Stimulated activated CD8-positive, alpha-beta memory T cell treated with anti-CD3 and anti-CD28 coated beads, Interleukin-12 subunit alpha, Interleukin-12 subunit beta, amount 100 ng/mL, for 24 hours (primary cell): ENCODE data around the gene KLHL7.

ENCODE experiments used
- DNase-seq: peaks from one replicate; pipeline ENCODE4 v3.0.0-alpha.2; 2020; ENCODE audit errors: extremely low read depth

KLHL7 gene, protein sequence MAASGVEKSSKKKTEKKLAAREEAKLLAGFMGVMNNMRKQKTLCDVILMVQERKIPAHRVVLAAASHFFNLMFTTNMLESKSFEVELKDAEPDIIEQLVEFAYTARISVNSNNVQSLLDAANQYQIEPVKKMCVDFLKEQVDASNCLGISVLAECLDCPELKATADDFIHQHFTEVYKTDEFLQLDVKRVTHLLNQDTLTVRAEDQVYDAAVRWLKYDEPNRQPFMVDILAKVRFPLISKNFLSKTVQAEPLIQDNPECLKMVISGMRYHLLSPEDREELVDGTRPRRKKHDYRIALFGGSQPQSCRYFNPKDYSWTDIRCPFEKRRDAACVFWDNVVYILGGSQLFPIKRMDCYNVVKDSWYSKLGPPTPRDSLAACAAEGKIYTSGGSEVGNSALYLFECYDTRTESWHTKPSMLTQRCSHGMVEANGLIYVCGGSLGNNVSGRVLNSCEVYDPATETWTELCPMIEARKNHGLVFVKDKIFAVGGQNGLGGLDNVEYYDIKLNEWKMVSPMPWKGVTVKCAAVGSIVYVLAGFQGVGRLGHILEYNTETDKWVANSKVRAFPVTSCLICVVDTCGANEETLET

DNA sequence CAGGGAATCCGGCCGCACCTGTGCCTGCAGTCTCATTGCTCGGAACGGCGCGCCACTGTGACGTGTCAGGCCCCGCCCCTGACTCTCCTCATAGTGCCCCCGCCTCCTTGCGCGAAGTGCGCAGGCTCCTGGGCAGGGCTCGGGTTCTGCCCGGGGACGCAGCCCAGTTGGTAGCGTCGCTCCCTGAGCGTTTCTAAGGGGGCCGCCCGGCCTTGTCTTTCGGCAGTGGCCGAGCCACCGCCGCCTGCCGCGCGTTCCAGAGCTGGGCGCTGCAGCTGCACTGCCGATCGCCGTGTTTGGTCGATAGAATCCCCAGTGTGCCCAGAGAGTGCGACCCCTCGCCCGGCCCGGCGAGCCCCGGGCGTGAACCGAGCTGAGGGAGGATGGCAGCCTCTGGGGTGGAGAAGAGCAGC is at the start of gene KLHL7:
TSS of gene KLHL7 (plus strand) at position 142 of the 413 bp plus-strand sequence. CDS start at position 384, 242 bp downstream.
- DNase-seq: peak; percentile 92

DNA sequence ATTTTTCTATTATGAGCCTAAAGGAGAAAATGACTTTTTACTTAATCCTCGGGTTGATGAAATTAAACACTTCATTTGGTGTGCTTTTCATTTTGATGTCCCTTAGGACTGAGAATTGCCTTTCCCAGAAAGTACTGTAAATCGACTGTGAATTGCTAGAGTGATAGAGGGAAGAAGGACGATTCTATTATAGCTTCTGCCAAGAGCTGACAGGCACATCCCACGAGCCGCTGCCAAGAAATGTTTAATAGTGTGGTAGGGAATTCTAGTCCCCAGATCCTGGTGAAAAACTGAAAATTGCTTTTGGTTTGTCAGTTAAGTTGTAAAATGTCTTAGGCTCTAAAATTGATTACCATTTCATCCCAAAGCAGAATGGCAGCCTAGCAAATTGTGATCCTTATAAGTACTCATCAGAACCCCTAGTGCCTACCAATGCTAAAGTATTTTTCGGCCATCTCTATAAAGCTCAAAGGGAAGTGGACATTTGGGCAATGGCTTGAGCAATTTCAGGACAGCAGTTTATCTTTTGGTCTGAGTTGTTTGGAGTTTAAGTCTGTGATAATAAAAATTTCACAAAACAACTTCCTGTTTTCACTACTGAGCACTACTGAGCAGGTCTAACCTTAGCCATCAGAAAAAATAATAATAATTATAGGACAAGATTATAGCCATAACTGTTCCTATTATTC is 47.0 kb upstream of the KLHL7 start:
- no peak for DNase-seq

DNA sequence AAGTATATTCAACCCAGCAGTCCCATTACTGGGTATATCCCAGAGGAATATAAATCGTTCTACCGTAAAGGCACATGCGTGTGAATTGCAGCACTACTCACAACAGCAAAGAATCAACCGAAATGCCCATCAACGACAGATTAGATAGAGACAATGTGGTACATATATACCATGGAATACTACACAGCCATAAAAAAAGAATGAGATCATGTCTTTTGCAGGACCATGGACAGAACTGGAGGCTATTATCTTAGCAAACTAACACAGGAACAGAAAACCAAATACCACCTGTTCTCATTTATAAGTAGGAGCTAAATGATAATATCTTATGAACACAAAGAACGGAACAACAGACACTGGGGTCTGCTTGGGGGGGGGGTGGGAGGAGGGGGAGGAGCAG is 44.3 kb upstream of the KLHL7 start:
- DNase-seq: no peak

DNA sequence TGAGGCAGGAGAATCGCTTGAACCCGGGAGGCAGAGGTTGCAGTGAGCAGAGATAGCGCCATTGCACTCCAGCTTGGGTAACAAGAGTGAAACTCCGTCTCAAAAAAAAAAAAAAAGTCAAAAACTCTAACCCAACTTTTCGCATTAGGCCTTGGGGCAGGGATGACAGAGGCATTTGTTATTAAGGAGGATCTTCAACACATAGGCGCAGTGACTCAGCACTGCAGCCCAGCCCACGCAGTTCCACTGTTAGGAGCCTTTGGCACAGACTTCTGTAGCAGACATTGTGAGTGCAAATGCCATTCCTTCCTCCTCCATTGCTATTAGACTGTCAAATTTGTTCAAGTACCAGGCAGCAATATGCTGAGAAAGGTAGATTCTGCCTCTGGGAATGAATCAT is 43.1 kb upstream of the KLHL7 start:
- no peak for DNase-seq

DNA sequence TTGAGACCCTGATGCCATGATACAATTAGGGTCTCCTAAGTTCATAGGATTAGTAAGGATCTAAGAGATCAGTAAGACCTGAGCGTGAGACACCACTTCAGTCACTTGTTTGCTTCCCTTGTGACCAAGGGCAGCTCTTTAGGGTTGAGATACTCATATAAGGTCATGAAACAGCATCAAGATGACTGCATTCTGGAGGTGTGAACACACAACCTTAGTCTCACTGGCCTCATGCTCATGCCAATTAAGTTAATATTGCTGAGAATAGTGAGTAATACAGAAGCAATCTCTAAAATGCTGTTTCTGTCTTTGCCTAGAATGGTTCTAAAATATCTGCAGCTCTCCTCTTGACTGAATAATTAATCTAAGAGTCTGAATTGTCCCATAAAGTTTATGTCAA is 39.6 kb upstream of the KLHL7 start:
- no peak for DNase-seq

DNA sequence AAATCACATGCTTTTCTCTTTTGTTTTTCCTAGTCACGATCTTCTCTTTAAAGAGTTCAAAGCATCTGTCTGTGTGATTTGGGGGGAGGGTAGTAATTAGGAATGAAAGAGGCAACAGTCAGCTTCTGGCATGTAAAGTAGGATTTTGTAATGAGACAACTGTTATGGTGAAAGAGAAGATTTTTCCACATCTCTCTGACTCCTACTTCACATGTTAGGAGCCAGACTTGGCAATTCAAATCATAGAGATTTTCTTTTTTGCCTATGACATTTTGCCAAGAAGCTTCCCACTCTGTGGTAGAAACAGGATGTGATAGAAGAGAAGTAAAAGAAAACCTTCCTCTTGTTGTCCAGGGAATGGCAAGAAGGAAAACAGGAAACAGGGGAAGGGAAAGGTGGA is 38.3 kb upstream of the KLHL7 start:
- DNase-seq: no peak

DNA sequence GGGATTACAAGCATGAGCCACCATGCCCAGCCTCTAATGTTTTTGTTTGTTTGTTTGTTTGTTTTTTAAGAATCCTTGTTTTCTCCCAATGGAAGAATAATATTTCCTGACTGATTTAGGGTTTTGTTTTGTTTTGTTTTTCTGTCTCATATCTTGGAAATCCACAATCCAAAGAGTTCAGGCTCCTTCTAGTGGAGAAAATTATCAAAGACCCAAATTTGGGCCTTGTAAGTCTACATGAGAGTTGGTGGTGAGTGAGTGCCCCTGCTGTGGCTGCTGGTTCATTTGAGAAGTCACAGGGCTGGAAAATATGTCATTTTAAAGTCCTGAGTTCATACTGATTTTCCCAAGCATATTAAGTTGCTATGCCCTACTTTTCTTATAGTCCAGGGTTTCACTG is 33.5 kb upstream of the KLHL7 start:
- DNase-seq: no peak

DNA sequence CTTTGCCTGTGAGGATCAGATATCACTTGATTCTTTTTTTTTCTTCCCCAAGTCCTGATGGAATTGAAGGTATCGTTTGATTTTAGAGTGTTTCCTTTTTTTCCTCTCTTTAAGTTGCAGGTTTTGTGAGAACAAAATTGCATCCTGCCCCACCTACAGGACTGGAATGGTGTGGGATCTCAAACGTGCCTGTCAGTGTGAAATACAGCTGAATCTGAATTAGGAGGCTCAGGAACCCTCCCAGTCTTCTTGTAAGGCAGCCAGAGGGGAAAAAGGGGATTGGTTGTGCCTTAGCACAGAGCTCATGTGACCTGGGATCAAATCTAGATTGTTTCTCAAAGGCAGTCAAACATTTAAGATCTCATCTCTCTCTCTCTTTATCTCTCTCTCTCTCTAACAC is 32.7 kb upstream of the KLHL7 start:
- DNase-seq: no peak

DNA sequence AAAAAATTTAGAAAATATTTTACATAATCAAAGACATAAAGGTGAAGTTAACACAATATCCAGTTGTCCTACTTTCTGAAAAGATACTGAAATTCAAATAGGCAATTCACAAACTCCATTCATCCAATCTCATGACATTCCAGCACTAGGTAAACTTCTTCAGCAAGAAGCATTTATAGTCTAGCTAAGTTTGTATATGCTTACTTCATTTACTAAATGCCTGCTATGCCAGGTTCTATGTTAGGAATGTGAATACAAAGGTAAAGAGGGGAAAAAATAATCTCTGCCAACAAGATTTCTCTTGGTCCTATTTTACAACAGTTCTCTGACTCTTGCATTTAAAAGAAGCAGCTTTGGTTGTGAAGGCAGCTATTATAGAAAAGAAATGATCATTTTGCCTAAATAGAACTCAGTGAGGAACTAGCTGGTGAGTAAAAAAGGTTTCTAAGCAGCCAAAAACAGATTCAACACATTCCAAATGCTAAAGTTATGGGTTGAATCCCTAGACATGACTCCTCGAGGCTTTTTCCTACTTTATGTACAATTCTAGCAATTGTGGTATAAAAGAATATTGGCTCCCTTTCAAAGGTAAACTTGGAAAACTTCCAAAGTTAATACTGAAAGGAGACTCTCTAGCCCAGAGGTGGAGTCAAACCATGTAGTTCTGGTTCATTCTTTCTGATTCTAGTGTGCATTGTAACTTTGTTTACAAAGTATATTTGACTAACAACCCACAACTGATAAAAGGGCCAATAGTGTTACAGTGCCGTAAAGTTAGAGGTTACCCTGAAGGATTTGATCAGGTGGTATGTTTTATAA is 30.9 kb upstream of the KLHL7 start:
- no peak for DNase-seq

DNA sequence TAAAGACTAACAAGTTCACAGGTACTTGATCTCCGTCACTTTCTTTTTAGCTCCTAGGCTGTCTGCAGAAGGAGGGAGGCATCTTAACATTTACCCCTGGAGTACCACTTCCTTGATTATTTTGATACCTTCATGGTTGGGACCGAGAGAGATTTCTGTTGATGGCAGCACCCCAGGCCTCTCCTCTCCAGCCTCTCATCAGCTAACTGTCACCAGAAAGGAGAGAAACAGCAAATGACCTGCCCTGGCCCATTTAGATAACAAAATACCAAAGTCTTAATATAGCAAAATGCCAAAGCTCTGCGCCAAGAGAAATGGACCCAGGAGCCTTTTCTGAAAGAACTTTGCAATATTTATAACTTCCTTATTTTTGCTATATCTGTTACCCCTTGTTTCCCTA is 30.0 kb upstream of the KLHL7 start:
- no peak for DNase-seq

DNA sequence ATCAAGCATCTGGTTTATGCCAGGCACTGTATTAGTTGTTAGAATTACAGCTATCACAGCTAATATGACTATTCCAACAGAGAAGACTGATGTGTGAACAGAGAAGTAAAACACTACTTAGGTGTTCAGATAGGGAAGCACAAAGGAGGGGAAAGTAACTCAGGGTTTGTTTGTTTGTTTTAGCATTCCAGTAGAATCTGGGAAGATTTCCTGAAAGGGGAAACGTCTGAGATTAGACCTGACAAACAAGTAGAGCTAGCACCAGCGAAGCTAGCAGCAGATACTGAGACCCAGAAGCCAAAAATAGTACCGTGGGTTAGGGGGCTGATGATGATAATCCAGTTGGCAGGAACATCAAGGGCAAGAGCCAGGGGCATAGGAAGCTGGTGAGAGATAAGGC is 28.8 kb upstream of the KLHL7 start:
- DNase-seq: no peak

DNA sequence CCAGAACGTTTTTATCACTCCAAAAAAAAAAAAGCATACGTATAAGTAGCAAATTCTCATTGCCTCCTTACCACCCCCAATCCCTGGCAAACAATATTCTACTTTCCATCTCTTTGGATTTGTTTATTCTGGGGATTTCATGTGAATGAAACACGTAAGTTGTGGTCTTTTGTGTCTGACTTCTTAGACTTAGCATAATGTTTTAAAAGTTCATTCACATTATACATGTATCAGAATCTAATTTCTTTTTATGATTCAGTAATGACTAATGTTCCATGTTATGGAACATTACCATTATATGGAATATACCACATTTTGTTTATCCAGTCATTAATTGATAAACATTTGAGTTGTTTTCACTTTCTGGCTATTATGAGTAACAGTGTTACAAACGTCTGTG is 12.5 kb upstream of the KLHL7 start:
- no peak for DNase-seq

DNA sequence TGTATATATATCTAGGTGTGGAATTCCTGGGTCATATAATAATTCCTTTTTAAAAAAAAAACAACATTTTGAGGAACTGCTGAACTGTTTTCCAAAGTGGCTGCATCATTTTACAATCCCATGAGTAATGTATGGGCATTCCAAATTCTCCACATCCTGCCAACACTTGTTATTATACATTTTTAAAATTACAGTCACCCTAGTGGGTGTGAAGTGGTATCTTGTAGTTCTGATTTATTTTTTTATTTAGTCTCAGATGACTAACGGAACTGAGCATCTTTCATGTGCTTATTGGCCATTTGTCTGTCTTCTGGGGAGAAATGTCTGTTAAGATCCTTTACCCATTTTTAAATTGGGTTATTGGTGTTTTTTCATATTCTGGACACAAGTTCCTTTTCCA is 12.0 kb upstream of the KLHL7 start:
- no peak for DNase-seq

DNA sequence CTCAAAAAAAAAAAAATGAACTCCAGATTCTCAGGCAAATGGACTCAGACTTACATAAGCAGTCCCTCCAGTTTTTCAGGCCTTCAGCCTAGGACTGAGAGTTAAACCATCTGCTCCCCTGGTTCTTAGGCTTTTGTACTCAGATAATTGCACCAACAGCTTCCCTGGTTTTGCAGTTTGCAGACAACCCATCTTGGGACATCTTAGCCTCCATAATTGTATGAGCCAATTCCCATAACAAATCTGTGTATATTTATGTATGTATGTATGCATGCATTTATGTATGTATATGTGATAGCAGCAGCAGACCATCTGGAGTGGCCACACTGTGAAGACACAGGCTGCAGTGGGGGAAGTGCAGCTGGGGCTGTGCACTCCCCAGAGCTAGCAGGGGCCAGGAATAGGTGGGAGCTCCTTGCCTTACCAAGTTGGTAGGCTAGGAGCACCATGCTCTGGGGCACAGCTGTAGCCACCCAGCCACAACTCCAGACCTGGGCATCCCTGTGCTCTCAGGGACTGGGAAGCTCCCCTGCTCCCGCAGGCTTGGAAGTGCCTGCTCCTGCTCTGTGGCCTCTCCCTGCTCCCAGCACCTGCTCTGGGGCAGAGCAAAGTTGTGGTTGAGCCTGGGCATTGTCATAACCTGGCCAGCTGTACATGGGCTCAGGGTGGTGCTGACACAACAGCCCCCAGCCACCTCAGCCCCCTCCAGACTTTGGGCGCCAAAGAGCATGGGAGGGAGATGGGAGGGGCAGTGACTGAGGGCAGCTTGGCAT is 8.9 kb upstream of the KLHL7 start:
- no peak for DNase-seq

DNA sequence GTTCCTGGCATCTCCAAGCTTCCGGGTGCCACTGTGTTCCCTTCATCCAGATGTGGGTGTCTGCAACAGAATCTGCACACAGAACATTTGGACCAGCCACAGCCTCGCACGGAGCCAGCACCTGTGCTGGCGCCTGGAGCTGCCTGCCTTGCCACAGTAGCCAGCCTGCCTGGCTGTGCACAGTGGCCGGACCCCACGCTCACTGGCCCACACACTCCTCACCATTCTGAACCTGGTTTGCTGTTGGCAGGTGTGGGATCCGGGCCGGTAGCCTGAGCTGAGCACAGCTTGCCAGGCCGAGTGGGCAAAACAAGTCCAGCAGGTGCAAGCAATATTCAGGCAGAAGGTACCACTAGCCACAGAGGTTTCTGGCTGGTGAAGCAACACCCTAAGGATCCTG is 7.6 kb upstream of the KLHL7 start:
- no peak for DNase-seq

DNA sequence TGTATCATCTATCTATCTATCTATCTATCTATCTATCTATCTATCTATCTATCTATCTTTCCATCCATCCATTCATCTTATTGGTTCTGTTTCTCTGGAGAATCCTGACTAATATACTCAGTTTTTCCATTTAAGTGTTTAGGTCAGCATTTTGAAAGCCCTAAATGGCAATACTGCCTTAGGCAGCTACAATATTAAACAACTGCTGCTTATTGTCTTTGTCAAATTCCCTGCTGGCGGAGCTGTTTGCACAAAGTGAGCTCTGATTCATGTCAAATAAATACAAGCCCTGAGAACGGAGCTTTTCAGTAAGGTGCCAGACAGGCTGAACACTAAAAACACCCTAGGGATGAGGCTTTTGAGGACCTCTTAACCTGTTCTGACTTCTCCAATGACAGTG is 7.1 kb upstream of the KLHL7 start:
- DNase-seq: no peak

DNA sequence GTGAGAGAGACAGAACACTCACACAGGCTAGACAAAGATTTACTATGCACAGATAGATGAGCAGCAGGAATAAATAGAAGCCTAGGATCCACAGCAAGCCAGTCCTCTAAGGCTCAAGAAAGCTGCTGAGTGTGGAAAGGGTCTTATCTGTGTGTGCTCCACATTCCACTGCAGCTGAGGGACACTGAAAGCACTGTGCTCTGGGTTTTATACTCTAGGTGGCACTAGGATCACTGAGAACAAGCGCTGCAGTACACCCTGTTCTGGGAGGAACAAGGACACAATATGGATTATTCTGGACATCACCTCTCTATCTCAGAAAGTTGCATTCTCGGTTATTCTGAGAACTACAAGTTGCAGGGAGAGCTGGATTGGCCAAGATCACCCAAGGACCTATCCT is 4.9 kb upstream of the KLHL7 start:
- DNase-seq: no peak

DNA sequence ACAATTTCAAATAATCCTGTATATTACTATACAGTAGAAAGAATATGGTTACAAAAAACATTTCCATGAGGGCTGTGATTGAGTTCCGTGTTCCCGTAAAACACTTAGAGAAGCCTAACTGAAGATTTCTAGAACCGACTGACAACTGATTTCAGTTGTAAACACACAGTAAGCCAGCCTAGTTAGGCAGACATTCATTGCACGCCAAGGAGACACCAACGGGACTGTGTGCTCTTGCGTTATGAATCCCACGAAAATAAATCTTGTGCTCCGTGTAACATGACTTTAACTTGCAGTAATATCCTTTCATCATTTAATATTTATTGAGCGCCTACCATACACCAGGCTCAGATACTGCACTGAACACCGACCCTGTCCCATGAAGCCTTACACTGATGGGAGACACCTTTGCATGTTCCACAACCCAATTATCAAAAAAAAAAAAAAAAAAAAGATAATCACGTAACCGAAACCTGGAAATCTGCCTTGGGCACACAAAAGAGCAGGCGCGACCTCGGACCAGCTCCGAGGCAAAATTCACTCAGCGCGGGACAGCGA is 420 bp upstream of the KLHL7 start:
- DNase-seq: no peak

DNA sequence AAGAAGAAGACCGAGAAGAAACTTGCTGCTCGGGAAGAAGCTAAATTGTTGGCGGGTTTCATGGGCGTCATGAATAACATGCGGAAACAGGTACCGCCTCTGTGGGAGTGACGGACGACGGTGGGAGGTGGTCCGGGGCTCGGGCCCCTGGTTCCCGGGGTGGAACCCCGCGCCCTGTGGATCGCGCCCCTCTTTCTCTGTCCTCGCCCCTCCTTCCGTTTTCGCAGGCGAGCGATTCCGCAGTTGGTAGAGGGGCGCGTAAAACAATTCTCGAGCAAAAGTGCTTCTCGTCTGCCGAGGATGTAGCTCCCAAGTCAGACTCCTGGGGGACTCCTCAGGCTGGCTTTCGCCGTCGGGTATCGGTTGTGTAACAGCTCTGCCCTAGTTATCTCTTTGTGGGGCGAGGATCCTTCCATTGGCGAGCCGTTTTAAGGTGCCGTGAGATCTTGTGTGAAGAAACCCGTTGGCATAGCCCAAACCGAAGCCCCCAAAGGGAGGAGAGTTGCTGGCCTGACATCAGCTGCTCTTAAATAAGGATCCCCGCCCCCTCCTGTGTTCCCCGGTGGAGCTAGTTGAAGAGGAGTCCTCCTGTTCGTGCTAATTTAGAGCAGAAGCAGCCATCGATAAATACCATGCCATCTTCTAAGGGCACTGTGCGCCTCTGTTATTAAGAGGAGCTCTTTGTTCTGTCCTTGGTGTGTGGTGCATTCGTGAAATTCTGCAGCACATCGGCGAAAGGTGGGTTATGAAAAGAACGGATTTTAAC is 655 bp downstream of the KLHL7 start:
- no peak for DNase-seq
